Skeletal muscle tissue (tissue), 4 donors: ENCODE data around the gene CDCA4. TPM values are rescaled to one million over a fixed set of nuclear protein-coding genes. Genes with fewer than 3 reads are reported as not detected.

Source experiments
- H3K27ac ChIP-seq: one replicate; pipeline ENCODE4 v1.7.0; 2013; ENCODE audit warnings: mild to moderate bottlenecking, low read depth, low read length, inconsistent platforms
- H3K27me3 ChIP-seq, 3 donors: one replicate each; pipeline ENCODE4 v1.7.0; 2013; ENCODE audit warnings: low read length in 3 of 3; ENCODE audit not compliant: control insufficient read depth in 3 of 3, insufficient read depth in 3 of 3
- H3K36me3 ChIP-seq, 3 donors: one replicate each; pipeline ENCODE4 v1.7.0; 2013; ENCODE audit warnings: low read length in 3 of 3; ENCODE audit not compliant: control insufficient read depth in 3 of 3, insufficient read depth in 3 of 3
- H3K4me1 ChIP-seq, 3 donors: one replicate each; pipeline ENCODE4 v1.7.0; 2013; ENCODE audit warnings: low read length in 3 of 3, mild to moderate bottlenecking in 3 of 3; ENCODE audit not compliant: control insufficient read depth in 3 of 3, insufficient read depth in 3 of 3
- H3K4me3 ChIP-seq, 3 donors: one replicate each; pipeline ENCODE4 v1.7.0; 2013; ENCODE audit warnings: low read length in 3 of 3
- H3K9ac ChIP-seq, 3 donors: one replicate each; pipeline ENCODE4 v1.7.0; 2013; ENCODE audit warnings: low read length in 3 of 3, mild to moderate bottlenecking in 3 of 3, moderate library complexity in 2 of 3, low read depth in 1 of 3
- H3K9me3 ChIP-seq, 3 donors: one replicate each; pipeline ENCODE4 v1.7.0; 2013; ENCODE audit warnings: low read length in 3 of 3; ENCODE audit not compliant: control insufficient read depth in 3 of 3
- total RNA-seq: library from RNA; depleted of rRNA; stranded (reverse); fragments of >200 nt; gene quantifications from one replicate; pipeline ENCODE4 v1.2.3, GENCODE V29; 2014
- donor health status: Osteomylitis.

The CDCA4 gene
- total RNA-seq, 1 donor from 2014 or later: 15.1 TPM

- Histone ChIP-seq H3K27me3 (peaks cover 0 to 43% (median 8%) of the 10 kb centered on the region in 3 donors), H3K9me3 (no peaks in the 10 kb centered on the region), H3K27ac (peak overlapping the region; percentile 75), H3K36me3 (no peaks in the 10 kb centered on the region), H3K4me3 (no peak overlapping the region), H3K9ac (peak overlapping the region in 2 of 3 donors; percentile 8 to 51), H3K4me1 (peaks cover 64 to 74% (median 66%) of the 10 kb centered on the region in 3 donors)
Measured at GRCh38 chr14:104971447-104972240, 49.2 kb downstream of the CDCA4 start.

- H3K36me3 ChIP-seq: no peaks in the 10 kb centered on the region
- H3K9ac ChIP-seq: peak overlapping the region in 1 of 3 donors; percentile 40
- H3K27ac ChIP-seq: peak overlapping the region; percentile 56
- H3K27me3 ChIP-seq: peaks cover 3 to 46% (median 15%) of the 10 kb centered on the region in 3 donors
- peak overlapping the region in 2 of 3 donors; percentile 41 to 60 for H3K4me3 ChIP-seq
- peaks cover 55 to 64% (median 57%) of the 10 kb centered on the region in 3 donors for H3K4me1 ChIP-seq
- no peaks in the 10 kb centered on the region for H3K9me3 ChIP-seq
Measured at GRCh38 chr14:104970231-104971068, 50.4 kb downstream of the CDCA4 start.

DNA sequence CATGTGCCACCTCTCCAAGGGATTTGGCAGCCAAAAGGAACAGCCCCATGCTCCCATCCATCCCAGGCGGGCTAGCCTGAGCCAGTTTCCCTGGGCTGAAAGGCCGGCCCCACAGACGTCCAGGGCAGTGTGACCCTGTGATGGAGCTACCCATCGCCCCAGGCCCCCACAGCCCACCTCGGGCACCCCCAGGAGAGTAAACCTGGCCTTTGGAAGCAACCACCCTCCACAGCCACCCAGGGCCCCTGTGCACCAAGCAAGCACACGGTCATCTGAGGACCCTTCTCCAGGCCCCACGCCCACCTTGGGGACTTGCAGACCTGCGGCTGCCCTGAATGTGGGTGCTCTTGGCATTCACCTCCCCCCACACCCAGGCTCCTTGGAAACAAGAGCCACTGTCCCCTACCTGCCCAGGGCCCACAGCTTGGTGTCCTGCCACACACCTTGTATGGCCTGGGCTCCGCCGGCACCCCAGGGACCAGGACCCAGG is 51.1 kb downstream of the CDCA4 start:
- Histone ChIP-seq H3K9ac (peak overlapping the region in 1 of 3 donors; percentile 40), H3K36me3 (no peaks in the 10 kb centered on the region), H3K4me3 (peak overlapping the region in 1 of 3 donors; percentile 60), H3K27ac (peak overlapping the region; percentile 56), H3K9me3 (no peaks in the 10 kb centered on the region), H3K4me1 (peaks cover 51 to 57% (median 52%) of the 10 kb centered on the region in 3 donors), H3K27me3 (peaks cover 3 to 39% (median 15%) of the 10 kb centered on the region in 3 donors)

DNA sequence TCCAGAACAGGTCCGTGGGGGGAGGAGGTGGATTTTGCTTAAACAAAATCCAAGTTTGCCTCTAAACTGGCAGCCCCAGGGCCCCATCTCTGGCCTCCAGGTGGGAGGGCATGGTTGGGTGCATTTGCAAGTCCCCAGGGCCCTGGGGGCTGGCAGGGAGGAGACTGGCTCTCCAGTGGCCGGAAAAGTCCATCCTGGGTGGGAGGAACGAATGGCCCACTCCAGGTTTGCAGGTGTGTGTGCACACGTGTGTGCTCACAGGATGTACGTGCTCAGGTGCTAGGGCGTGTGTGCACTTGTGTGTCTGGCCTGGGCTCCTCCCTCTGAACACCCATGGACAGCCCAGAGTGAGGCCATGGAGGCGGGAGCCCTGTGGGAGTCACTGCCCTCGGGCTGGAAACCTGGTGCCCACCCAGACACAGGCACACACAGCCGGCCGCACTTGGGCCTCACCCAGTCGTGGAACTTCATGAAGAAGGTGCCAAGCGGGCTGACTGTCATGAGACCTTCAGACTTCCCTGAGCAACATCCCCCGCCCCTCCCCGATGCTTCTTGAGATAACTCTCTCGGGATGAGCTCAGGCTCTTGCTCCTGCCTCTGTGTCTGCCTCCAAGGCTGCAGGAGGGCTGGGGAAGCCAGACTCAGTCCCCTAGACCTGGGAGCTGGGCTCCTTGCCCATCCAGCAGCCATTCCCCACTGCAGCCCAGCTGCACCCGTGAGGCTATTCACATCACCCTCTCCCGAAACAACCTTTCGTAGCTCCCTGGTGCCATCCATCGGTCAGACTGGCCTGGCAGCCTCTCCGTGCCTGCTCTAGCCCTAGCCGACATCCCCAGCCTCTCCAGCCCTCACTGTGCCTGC is 52.1 kb downstream of the CDCA4 start:
- peaks cover 45 to 48% (median 46%) of the 10 kb centered on the region in 3 donors for H3K4me1 ChIP-seq
- no peaks in the 10 kb centered on the region for H3K36me3 ChIP-seq
- no peak overlapping the region for H3K27ac ChIP-seq
- H3K9me3 ChIP-seq: no peaks in the 10 kb centered on the region
- peak overlapping the region in 2 of 3 donors; percentile 54 to 58 for H3K4me3 ChIP-seq
- peaks cover 3 to 37% (median 15%) of the 10 kb centered on the region in 3 donors for H3K27me3 ChIP-seq
- H3K9ac ChIP-seq: peak overlapping the region in 2 of 3 donors; percentile 20 to 54

DNA sequence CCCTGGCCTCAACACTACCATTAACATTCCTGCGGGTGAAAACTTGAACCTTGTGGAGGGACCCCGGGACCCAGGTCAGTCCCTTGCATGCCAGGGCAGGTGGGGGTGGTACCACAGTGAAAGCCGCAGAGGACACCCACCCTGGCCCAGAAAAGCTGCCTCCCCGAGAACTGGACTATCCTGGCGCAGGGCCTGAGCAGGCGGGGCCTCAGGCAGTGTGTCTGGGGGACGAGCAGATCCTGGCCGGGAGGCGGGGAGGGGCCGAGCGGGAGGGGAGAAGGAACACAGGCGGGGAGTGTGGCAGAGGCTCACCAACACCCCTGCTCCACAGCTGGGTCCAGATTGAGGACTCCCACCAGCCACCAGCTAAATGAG is 52.7 kb downstream of the CDCA4 start:
- Histone ChIP-seq H3K27me3 (peaks cover 3 to 37% (median 15%) of the 10 kb centered on the region in 3 donors), H3K27ac (no peak overlapping the region), H3K9me3 (no peaks in the 10 kb centered on the region), H3K4me3 (peak overlapping the region in 2 of 3 donors; percentile 54 to 58), H3K4me1 (peaks cover 40 to 43% (median 41%) of the 10 kb centered on the region in 3 donors), H3K9ac (peak overlapping the region in 1 of 3 donors; percentile 54), H3K36me3 (no peaks in the 10 kb centered on the region)

DNA sequence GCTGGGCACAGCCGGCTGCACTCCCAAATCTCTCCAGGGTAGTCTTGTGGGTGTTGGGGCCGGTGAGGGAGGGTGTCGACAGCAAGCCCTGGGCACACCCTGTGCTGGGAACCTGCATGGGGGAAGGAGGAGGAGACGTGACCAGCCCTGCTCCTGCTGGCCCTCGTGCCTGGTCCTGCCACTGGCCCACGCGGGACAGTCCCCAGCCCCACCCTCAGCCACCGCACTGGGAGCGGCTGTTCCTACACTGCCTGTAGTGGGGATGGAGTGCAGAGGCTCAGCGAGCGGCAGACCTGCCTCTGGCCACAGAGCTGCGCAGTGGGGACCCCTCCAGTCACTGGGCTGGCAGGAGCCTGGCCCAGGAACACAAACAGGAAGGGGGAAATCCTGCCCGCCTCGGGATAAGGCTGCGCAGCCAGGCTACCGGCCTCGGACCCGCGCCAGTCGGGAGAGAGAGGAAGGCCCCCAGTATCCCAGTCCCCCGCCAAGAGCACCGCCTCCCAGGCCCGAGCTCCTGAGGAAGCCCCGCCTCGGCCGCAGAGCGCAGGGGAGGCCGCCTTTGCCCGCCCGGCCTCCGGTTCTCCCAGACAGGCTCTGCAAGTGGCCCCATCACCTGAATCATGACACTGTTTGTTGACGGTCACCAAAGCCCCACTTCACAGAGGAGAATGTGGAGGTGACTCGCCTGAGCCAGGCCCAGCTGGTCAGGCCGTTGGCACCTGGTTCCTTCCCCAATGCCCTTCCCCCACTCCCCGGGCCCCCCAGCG is 53.3 kb downstream of the CDCA4 start:
- Histone ChIP-seq H3K36me3 (no peaks in the 10 kb centered on the region), H3K9ac (peak overlapping the region in 2 of 3 donors; percentile 38 to 54), H3K4me3 (peak overlapping the region in 2 of 3 donors; percentile 51 to 58), H3K9me3 (no peaks in the 10 kb centered on the region), H3K4me1 (peaks cover 34 to 37% (median 35%) of the 10 kb centered on the region in 3 donors), H3K27me3 (peaks cover 3 to 34% (median 15%) of the 10 kb centered on the region in 3 donors), H3K27ac (peak overlapping the region; percentile 30)

GRCh38 chr14:104966981-104967385 is 53.9 kb downstream of the CDCA4 start:
- Histone ChIP-seq H3K4me3 (no peak overlapping the region), H3K9ac (peak overlapping the region in 1 of 3 donors; percentile 54), H3K9me3 (no peaks in the 10 kb centered on the region), H3K4me1 (peaks cover 28 to 32% (median 30%) of the 10 kb centered on the region in 3 donors), H3K27ac (peak overlapping the region; percentile 30), H3K27me3 (peaks cover 3 to 34% (median 15%) of the 10 kb centered on the region in 3 donors), H3K36me3 (no peaks in the 10 kb centered on the region)

DNA sequence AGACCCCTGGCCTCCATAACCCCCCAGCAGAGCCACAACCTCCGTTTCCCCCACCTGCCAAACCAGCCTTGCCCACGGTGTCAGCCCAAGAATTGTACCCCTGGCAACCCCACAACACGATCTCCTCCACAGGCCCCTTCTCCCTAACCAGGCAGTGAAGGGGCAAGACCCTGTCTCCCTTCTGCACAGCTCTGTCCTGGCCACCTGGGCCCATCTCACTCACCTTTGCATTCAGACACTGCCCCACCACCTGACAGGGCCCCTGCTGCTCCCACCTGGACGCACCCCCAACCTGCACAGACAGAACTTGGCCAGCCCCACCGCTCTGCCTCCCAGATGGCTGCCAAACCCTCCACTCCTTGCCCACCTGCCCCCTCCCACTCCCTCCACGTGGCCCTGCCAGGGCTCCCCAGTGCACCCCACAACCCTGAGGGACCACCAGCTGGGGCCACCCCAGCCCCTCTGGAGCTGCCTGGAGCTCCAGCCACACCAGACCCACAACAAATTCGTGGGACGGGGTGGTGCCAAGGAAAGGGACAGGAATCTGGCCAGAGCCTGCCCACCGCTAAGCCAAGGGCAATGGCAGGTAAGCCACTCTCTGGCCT is 54.5 kb downstream of the CDCA4 start:
- Histone ChIP-seq H3K9ac (no peak overlapping the region), H3K27ac (no peak overlapping the region), H3K4me1 (peaks cover 23 to 26% (median 24%) of the 10 kb centered on the region in 3 donors)

More for the DNA sequence above, 54.5 kb downstream of the CDCA4 start:
- Histone ChIP-seq H3K27me3 (peaks cover 3 to 34% (median 15%) of the 10 kb centered on the region in 3 donors), H3K4me3 (no peak overlapping the region), H3K36me3 (no peaks in the 10 kb centered on the region), H3K9me3 (no peaks in the 10 kb centered on the region)
